Gastroesophageal sphincter (tissue), 3 donors: ENCODE data around the gene VOPP1.

ENCODE experiments used
- EP300 ChIP-seq: sonication (generic); formaldehyde crosslinking; IDR thresholded peaks from one replicate; pipeline ENCODE4 v1.6.1; 2017; ENCODE audit warnings: antibody characterized with exemption, mild to moderate bottlenecking
- TF ChIP-seq, protein P1 (sequence below), 4 experiments: fragments of 200-600 bp in 2 of 4; fragments of 450-650 bp in 2 of 4; sonication (generic) in 1 of 4; IDR thresholded peaks; one replicate each; pipeline ENCODE4 v1.5.1; 2017 to 2019; ENCODE audit warnings: antibody characterized with exemption in 4 of 4, mild to moderate bottlenecking in 2 of 4, moderate library complexity in 2 of 4

DNA sequence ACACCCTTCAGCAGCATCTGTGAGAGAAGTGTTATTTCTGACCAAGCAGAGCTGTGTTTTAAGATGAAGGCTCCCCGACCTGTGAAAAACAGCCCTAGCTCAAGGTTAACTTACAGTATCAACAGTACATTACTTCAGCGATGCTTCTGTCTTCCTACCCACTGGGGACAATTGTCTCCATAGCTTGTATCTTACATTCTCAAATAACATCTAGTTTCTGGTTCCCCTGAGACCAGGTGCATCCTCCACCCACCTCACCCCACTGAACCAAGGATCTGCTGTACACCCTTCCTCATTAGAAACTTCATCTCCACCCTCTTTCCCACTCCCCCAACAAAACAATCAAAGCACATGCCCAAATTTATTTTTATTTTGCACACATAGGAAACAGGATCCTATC is 102.0 kb downstream of the VOPP1 start:
- TF ChIP-seq, protein P1, sequence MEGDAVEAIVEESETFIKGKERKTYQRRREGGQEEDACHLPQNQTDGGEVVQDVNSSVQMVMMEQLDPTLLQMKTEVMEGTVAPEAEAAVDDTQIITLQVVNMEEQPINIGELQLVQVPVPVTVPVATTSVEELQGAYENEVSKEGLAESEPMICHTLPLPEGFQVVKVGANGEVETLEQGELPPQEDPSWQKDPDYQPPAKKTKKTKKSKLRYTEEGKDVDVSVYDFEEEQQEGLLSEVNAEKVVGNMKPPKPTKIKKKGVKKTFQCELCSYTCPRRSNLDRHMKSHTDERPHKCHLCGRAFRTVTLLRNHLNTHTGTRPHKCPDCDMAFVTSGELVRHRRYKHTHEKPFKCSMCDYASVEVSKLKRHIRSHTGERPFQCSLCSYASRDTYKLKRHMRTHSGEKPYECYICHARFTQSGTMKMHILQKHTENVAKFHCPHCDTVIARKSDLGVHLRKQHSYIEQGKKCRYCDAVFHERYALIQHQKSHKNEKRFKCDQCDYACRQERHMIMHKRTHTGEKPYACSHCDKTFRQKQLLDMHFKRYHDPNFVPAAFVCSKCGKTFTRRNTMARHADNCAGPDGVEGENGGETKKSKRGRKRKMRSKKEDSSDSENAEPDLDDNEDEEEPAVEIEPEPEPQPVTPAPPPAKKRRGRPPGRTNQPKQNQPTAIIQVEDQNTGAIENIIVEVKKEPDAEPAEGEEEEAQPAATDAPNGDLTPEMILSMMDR (IDR thresholded peaks at IDR 0.05), result no peak
- TF ChIP-seq EP300, result no peak
